22Rv1 (cell line): ENCODE measurements around the gene LCE3A.

Source experiments
- CTCF ChIP-seq: fragments of 450-650 bp; IDR thresholded peaks from 2 replicates; pipeline ENCODE4 v1.5.1; 2017; ENCODE audit warnings: mild to moderate bottlenecking
- ZFX ChIP-seq: fragments of 450-650 bp; IDR thresholded peaks from 2 replicates; pipeline ENCODE4 v1.6.1; 2017; ENCODE audit warnings: antibody characterized with exemption, borderline replicate concordance

GRCh38 chr1:152656459-152656858 is 33.6 kb upstream of the LCE3A start:
- TF ChIP-seq CTCF (no peak), ZFX (no peak)
